ENCODE measurements around the gene THRB.

- TF ChIP-seq CTCF (IDR thresholded peaks at IDR 0.05) (peak in 3 of 4 donors; percentile 16 to 28 (median 19)), POLR2A (IDR thresholded peaks at IDR 0.05) (peak; percentile 85)
Observed at GRCh38 chr3:24494618-24495325, at the start of gene THRB.
